HG03045 (cell line): Measurements from ENCODE around the gene LRRC42.

ENCODE experiments used
- ATAC-seq: cut with Tn5 transposase; IDR thresholded peaks from one replicate; pipeline ENCODE4 v1.9.1; 2021; ENCODE audit warnings: mild to moderate bottlenecking, moderate library complexity; ENCODE audit not compliant: unreplicated experiment

Gene LRRC42, protein sequence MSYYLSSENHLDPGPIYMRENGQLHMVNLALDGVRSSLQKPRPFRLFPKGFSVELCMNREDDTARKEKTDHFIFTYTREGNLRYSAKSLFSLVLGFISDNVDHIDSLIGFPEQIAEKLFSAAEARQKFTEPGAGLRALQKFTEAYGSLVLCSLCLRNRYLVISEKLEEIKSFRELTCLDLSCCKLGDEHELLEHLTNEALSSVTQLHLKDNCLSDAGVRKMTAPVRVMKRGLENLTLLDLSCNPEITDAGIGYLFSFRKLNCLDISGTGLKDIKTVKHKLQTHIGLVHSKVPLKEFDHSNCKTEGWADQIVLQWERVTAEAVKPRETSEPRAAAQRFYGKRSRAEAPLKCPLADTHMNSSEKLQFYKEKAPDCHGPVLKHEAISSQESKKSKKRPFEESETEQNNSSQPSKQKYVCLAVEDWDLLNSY

DNA sequence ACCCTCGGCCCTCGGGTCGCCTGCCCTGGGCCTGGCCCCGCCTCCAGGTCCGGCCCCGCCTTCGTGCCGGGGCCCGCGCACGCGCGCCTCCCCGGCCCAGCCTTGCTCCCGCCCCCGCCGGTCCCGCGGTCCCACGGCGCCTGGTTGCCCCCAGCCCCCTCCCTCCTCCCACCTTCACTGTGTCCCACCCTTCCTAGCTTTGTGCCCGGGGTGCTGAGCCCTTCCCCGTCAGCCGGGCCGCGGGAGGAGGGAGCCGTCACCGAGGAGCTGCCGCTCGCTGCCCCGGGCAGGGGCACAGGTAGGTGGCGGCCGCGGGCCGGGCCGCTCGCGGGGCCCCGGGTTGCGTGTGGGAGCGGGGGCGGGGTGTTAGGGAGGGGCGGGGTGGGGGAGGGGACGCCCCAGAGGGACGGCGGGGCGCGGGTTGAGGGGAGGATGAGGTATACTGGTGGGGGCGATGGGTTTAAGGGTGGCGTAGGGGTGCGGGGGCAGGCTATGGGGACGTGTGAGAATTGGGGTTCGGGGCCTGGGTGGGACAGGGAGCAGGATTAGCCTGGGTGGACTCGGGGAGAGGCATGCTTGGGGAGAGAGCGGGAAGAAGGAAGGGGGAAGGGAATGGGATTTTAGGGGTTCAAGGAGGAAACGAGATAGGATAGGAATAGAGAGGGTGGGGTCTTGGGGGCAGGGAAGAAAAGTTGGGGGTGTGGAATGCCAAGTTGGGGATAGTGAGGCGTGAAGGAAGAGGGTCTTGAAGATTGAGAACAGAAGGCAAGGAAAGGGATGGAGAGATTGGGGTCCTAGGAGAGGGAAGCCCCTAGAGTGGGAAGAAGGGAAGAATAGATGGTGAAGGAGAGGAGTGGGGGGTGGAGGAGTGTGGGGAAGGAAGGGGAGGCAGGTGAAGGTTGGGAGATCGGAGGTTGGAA lies at the start of gene LRRC42:
LRRC42 (plus strand) TSS at position 99 of the 920 bp plus-strand sequence. CDS start 5,650 bp downstream, outside the sequence.
- peak; percentile 67 for ATAC-seq

DNA sequence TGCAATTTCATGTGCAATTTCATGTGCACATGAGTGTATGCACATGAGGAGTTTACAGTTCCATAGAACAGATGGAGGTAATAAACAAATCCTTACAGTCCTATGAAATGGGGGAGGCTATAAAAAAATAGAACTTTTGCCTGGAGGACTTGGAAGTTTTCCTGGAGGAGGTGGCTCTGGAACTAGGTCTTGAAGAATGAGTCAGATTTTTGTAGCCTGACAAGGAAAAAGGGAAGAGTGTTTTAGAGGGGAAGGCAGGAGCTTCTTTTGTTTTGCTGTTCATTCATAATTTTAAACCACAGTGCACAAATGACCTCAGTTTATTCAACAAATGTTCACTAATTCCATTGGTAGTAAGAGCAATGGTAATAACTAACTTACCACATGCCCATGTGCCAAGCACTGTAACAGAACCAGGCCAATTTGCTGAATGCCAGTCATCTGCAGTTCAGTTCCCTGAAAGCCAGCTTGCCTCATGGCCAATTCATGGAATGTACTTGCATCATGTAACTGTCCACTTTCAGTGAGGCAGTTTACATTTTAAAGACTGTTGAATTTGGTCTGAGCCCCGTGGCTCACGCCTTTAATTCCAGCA lies 49.4 kb upstream of the LRRC42 start:
- ATAC-seq, result no peak

DNA sequence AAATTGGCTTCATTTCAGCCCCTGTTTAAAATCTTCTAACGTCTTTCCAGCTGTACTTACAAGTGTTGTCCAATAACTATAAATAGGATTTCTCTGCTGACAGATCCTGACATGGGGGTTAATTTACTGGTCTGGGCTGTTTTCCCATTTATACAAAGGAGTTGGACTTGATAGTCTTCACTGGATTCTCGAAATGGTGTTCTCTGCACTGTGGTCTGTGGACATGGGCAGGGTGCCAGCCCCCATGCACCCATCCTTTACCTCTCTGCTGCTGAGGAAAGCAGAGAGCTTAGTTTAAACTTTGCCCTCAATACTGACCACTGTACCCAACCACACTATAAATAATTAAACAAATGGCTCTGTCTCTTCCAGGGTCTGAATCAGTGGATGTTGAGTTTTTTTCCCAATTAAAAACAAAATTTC lies 46.9 kb upstream of the LRRC42 start:
- ATAC-seq, result no peak

DNA sequence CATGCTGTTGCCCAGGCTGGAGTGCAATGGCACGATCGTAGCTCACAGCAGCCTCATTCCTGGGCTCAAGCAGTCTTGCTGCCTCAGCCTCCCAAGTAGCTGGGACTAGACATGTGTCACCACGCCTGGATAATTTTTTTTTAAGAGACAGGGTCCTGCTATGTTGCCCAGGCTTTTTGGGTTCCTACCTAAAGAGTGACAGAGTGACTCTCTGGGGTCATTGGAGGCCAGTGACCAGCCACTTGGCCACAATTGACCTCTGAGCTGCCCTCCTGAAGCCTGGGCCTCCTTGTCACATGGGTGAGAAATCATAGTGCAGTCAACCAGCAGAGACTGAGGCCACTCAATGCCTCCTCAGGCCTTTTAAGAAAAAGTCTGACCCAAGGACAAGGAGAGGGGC lies 46.4 kb upstream of the LRRC42 start:
- no peak for ATAC-seq

DNA sequence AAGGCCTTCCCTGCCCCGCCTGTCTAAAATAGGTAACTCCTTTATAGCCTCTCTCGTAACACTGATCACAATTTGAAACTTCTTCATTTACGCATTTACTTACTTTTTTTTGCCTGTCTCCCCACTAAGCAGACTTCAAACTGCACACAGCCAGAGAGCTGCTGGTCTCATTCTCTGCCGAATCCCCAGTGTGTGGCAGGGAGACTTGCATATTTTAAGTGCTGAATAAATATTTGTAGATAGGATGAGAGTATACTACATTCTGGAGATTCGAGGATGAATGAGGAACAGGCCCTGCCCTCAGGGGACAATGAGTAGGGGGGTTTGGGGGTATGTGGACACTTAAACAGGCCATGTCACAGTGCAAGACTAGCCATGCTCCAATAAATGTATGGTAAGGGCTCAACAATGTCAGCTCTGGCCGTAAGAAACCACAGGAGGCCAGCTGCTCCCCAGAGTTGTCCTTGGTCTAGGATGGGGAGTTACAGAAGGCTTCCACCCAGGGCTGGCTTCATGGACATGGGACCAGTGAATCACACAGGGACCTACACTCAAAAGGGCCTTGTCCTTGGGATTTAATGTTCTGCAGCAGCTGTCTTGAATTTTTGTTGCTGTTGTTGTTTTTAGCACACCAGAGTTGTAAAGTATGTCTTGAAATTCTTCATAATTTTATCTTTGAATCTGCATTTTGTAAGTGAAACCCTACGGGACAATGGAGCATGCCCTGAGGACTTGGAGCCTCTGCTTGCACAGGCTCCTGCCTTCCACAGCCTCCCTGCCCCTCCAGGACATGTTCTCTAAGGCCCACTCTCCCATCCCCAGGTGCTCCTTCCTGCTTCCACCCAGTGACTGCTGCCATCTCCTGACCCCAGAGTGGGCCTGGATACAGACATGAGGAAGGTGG lies 43.7 kb upstream of the LRRC42 start:
- ATAC-seq, result no peak

DNA sequence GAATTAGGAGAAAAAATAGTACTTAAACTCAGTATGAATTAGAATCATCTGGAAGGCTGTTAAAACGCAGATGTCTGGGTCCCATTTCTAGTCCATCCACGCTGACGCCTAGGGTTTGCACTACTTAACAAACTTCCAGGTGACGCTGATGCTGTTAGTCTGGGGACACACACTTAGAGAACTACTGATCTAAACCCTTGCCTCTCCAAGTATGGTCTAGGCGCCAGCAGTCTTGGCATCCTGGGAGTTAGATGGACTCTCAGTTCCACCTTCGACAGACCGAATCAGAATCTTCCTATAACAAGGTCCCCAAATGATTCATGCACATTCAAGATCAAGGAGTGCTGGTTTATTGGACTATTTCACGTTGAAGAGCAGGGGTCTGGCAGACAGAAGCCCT lies 40.6 kb upstream of the LRRC42 start:
- ATAC-seq, result no peak

DNA sequence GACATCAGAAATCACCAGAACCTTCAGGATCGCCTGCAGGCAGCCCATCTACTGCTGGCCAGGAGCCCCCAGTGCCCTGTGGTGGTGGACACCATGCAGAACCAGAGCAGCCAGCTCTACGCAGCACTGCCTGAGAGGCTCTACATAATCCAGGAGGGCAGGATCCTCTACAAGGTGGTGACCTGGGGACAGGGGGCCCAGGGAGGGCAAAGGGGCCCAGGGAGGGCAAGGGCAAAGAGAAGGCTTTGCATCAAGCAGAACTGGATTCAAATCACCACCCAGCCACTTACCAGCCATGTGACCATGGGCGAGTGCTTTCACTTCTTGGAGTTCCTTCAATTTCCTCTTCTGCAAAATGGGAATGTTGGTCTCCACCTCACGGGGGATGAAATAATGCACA lies 40.0 kb upstream of the LRRC42 start:
- ATAC-seq, result no peak

DNA sequence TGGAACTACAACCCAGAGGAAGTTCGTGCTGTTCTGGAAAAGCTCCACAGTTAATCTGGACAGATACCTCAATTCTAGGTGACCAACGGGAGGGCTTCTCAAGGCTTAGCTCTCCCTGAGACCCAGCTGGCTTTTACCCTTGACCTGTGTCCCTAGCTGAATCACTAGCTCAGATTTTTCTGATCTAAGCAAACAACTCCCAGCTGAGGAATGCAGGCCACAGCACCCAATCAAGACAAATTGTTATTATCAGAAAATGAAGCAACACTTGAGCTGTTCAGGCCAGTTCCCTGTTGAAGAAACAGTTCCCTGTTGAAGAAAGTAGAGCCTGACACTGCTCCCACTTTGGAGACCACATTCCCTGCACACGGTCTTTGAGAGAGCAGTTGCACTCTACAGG lies 36.2 kb upstream of the LRRC42 start:
- no peak for ATAC-seq

DNA sequence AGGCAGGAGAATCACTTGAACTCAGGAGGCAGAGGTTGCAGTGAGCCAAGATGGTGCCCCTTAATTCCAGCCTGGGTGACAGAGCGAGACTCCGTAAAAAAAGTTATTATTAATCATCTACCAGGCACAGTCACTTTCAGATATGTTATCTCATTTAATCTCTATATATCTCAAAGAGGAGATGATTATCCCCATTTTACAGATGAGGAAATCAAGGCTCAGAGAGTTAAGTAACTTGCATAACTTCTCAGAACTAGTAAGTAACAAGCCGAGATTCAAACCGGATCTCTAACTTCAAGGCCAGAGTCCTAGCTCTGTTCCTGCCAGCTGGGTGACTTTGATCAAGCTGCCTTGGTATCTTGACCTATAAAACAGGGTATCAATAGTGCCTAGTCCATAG lies 34.7 kb upstream of the LRRC42 start:
- ATAC-seq, result no peak

DNA sequence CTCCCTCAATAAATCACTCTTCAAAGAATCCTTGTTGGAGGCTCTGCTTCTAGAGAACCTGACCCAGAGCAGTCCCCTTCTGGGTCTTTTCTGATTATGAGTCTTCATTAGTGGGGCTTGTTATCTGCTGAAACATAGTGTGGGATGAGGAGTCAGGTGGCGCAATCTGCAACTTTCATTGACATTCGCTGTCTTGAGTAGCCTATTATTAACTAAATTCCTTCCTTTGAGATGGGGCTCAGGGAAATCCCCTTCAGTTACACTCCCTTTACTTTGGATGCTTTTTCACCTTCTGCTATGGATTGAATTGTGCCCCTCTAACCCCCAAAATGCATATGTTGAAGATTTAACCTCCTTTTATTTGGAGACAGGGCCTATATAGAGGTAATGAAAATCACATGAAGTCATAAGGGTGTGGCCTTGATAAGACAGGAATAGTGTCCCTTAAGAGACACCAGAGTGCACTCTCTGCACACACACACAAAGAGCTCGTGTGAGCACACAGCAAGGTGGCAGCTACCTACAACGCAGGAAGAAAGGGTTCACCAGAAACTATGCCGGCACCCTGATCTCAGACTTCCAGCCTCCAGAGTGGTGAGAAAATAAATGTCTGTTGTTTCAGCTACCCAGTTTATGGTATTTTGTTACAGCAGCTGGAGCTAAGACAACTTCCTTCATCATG lies 32.7 kb upstream of the LRRC42 start:
- ATAC-seq, result no peak

DNA sequence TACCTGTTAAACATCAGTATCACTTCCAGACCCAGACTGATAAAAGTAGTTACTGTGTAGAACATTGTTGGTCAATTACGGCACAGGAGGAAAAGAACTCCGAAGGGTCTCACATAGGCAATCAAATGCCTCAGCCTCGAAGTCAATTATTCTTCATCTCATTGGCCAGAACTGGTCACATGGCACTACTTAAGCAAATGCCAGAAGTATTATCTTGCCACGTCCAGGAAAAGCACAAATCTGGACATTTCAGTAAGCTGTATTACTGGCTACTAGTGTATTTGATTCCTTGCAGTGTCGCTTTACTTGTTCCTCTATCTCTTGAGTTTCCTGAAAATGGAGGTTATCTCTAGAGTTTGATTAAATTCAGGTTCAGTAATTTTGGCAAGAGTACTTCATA lies 27.8 kb upstream of the LRRC42 start:
- no peak for ATAC-seq

DNA sequence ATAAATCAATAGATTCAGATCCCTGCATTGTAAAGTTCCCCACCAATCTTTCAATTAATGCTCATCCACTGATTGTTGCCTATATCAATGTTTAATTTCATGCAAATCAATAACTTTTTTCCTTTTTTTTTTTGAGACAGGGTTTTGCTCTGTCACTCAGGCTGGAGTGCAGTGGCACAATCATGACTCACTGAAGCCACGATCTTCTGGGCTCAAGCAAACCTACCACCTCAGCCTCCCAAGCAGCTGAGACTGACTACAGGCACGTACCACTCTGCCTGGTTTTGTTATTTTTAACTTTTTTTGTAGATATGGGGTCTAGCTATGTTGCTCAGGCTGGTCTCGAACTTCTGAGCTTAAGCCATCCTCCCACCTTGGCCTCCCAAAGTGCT lies 26.5 kb upstream of the LRRC42 start:
- ATAC-seq, result no peak

DNA sequence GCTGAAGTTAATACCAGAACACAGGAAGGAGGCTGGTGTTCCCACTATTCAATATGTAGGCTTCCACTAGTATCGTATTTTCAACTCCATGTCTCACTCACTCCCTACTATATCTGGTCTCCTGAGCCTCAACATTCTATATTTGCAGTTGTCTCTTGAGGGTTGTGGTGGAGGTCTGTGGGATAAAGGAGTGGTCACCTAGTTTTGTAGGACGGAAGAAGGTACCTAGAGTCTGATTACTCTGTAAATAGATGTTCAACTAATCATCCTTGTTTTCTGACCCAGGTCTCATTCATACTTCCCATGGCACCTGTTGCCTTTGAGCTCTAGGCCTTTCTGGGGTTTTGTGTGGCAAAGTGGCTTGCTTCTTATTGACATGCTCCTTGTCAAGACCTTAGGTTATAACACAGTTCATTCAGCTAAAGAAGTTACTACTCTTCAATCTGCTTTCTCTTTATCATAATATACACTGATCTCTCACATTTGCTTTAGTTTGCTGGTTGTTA lies 18.7 kb upstream of the LRRC42 start:
- ATAC-seq, result no peak

DNA sequence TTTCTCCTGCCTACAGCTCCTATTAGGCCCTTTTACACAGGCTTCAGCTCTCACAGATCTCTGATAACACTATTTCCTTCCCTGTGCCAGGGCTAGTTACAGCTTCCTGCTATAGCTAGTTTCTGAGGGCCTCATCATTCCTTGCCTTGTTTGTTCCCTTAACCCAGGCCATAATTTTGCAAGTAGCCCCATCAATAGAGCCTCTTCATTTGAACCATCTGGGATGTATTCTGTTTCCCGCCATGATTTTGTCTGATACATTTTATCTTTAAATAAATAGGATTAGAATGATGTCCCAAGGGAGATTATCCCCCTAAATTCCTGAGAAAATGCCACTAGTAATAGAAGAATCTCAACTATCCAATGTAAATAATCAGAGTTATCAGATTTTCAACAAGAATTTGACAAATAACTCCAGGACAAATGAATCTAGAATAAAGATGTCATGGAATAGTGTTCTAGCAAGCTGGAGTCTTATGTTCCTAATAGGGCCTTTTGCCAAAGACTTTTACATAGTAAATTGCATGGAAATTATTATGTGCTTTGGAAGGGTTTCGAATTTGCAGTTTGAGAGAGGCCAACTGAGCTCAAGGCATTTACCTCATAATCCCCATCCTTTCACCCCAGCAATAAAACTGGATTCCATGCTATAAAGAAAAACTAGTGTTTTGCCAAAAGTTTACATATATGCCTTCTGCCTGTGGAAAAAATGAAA lies 16.7 kb upstream of the LRRC42 start:
- no peak for ATAC-seq

DNA sequence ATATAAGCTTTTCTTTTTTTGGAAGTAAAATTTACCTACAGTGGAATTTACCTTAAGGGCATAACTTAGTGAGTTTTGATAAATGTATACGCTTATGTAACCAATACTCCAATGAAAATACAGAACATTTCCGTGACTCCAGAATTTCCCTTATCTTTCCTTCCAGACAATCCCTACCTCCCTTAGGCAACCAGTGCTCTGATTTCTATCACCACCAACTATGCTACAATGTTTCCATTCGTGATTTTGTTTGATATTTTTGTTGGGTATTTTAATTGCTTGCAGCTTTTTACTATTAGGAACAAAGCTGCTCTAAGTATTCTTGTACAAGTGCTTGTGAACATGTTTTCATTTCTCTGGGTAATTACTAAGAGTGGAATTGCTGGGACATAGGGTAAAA lies 15.2 kb upstream of the LRRC42 start:
- ATAC-seq, result no peak

DNA sequence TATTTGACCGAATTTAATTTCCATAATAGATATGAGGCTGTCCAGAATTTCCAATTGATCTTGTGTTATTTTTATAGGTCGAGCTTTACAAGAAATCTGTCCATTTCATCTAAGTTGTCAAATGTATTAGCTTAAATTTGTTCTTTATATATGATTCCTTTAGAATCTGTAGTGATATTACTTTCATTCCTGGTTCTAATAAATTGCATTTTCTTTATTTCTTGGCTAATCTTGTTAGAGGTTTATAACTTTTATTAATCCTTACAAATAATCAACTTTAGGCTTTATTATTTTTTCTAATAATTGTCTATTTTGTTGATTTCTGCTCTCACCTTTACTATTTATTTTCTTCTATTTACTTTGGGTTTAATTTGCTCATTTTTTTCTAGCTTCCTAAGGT lies 14.6 kb upstream of the LRRC42 start:
- ATAC-seq, result no peak

DNA sequence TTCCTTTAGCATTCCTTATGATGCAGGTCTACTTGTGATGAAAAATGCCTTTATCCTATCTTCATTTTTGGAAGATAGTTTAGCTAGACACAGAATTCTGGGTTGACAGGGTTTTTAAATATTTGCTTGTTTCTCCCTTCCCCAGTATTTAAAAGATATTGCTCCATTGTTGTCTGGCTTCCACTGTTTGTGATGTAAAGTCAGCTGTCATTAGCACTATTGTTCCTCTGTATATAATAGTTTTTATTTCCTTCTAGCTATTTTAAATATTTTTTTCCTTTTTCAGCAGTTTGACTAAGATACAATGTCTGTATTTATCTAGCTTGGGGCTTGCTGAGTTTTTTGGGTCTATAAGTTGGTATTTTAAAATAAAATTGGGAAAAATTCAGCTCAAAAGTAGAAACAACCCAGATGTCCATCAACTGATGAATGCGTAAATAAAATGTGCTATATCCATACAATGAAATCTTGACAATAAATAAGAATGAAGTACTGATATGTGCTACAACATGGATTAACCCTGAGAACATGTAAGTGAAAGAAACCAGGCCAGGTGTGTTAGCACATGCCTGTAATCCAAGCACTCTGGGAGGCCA lies 11.9 kb upstream of the LRRC42 start:
- ATAC-seq, result no peak

DNA sequence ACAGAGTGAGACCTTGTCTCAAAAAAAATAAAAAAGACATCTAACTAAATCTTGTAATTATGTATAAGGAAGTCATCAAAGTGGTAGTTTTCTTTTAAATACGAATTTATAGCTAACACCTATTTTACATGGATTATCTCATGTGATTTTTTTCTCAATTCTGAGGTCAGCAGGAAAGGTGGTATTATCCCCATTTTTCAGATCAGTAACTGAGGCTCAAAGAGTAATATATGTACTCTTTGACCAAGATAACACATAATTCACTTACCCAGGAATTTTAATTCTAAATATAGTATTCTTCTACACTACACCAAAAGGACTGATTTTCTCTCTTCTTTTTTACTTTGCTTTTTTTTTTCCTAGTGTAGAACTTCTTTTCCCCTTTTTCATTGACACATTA lies 9.7 kb upstream of the LRRC42 start:
- no peak for ATAC-seq
